NOMO-1 (cell line): Measurements from ENCODE around the gene SPINK5.

Source experiments
- DNase-seq, 2 experiments: peaks; one replicate each; lab custom pipeline; 2025; ENCODE audit not compliant: unreplicated experiment in 2 of 2; lab: John Stamatoyannopoulos, UW

The SPINK5 gene

DNA sequence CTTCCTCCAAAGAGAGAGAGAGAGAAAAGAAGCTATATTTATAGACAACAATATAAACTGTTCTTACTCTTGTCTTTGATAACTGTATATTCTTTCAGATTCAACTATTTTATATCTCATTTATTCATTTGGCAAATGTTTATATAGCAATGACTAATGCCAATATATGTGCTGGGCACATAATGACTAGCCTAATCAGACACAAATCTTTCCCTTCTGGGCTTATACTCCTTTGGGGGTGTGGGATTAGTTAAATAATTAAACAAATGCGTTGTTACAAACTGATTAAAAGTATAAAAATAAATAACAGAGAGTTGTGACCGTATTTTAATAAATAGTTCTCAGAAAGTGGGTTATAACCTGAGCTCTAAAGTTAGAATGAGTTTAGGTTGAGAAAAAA lies 108.6 kb downstream of the SPINK5 start:
- no peak for DNase-seq

DNA sequence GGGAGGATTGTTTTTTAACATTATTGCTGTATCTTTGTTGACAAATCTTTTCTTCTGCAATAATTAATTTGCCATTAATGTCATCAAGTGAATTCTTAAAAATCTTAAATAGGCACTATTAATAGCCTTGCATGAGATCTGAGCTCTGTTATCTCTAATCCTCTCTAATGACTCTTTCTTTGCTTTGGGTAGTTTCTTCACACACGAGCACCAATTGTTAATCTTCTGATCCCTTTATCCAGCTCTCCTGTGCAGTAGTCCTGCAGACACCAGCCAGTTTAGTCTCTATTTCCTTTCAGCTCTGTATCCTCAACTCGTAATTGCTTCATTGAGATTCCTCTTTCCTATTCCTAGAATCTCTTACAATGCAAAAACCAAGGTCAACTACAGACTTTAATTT lies 112.7 kb downstream of the SPINK5 start:
- no peak for DNase-seq

DNA sequence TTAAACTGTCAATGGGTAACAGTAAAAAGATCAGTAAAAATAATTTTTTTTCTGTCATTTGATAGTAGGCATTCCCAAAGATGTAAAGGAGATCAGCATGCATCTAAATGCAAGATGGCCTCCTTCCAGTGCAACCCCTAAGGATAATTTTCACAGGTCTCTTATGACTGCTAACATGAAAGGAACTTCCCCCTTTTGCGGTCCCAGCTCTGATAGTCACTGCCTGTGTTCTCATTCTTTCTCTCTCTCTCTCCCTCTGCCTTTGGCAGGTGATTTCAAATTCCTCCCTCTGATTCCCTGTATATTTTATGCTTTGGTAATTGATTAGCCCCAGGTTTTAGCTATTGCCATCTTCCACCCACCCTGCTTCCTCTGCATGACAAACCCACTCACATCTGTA lies 113.4 kb downstream of the SPINK5 start:
- DNase-seq, result no peak

DNA sequence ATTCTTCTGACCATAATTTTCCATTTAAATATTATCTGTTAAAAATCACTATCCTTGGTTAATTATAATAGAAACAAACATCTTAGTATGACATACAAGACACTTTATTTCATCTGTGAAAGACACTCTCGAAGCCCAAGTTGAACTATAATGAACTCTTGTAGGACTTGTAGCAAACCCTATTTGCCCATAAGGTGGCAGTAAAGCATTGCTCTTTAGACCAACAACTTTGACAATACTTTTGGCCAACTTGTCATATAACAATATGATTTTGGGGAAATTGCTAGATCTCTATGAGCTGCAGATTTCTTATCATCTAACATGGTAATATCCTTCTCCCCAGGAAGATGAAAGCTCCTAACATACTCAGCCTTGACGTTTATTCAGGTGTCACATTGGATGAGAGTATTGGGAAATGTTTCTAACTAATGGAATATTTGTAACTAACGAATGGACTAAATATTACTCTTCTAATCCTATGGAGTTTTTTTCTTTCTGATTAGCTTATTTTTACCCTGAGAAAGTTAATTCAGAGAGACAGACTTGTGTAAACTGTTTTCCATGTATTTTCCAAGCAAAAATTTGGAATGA lies 115.5 kb downstream of the SPINK5 start:
- DNase-seq, result peak in 1 of 2 experiments; percentile 65

DNA sequence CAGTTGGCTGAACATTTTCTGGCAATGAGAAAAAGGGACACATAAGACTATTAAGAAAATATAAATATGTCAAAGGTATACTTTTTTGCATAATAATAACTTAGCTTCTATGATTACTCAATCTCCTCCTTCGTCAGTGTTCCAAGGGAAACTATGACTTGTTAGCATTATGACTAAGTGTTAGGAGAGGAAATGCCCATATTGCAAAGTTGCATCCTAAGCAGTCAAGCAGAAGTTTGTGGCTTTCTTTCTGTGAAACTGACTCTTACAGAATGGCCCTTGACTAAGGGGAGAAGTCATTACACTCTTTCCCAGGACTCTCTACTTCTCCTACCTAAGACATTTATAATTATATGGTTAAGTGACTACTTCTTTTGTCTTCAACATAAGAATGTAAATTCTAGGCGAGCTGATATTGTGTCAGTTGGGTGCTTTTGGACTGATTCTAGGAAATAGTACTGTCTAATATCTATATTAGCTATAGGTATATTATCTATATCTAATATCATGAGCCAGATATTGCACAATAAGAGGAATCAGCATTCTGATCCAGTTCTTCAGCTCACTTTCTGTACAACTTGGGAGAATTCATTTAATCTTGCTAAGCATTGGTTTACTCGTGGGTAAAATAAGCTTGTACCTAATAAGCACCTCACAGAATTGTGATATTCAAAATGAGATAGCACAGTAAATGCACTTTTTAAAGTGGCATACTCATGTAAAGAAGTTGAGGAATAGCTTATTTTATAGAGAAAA lies 122.6 kb downstream of the SPINK5 start:
- DNase-seq, result peak; percentile 54 to 97
